ENCODE results near the gene MPHOSPH10.

The MPHOSPH10 gene

GRCh38 chr2:71117063-71117462, 13.4 kb upstream of the MPHOSPH10 start:
- no peaks in the 10 kb centered on the region for H3K4me1 ChIP-seq (ENCODE audit: control insufficient read depth in 2 of 2, insufficient read depth in 1 of 2, low read depth in 1 of 2, low read length in 2 of 2)
- H3K4me3 ChIP-seq (ENCODE audit: low read length in 2 of 2) = no peak overlapping the region
- H3K27ac ChIP-seq (replicated peaks; ENCODE audit: low read length) = no peak overlapping the region
- no peak overlapping the region for H3K4me2 ChIP-seq (ENCODE audit: insufficient read depth, low read length, poor library complexity, severe bottlenecking)
- H2BK15ac ChIP-seq (ENCODE audit: low read length) = no peak overlapping the region
- H3K4ac ChIP-seq (ENCODE audit: low read length) = no peak overlapping the region
- H2AK5ac ChIP-seq (ENCODE audit: low read depth, low read length) = no peak overlapping the region
- H3K36me3 ChIP-seq (replicated peaks in 1 of 2; ENCODE audit: control insufficient read depth in 2 of 2, insufficient read depth in 2 of 2, low read length in 2 of 2) = peaks cover 10 to 72% of the 10 kb centered on the region in 2 donors
- no peak overlapping the region for H2AFZ ChIP-seq (ENCODE audit: low read length)
- H3K9ac ChIP-seq (ENCODE audit: low read depth, low read length, poor library complexity) = no peak overlapping the region
- H4K91ac ChIP-seq (ENCODE audit: low read depth, low read length, poor library complexity) = no peak overlapping the region
- H4K8ac ChIP-seq (ENCODE audit: low read depth, low read length) = no peak overlapping the region
- no peaks in the 10 kb centered on the region for H3K27me3 ChIP-seq (ENCODE audit: control insufficient read depth in 3 of 3, insufficient read depth in 3 of 3, low read depth in 1 of 3, low read length in 3 of 3)
- H2BK12ac ChIP-seq (ENCODE audit: low read length) = no peak overlapping the region
- no peak overlapping the region for H3K14ac ChIP-seq (ENCODE audit: low read length)
- no peak for DNase-seq (ENCODE audit: low spot score)
- H3K23ac ChIP-seq (ENCODE audit: low read depth, low read length, poor library complexity) = no peak overlapping the region
- H2BK120ac ChIP-seq (ENCODE audit: low read depth, low read length) = no peak overlapping the region
- no peaks in the 10 kb centered on the region for H3K79me1 ChIP-seq (ENCODE audit: low read depth, low read length)
- peaks cover 0 to 3% of the 10 kb centered on the region in 2 donors for H3K9me3 ChIP-seq (replicated peaks in 1 of 2; ENCODE audit: control insufficient read depth in 2 of 2, insufficient read depth in 1 of 2, low read depth in 1 of 2, low read length in 2 of 2)
- H3K18ac ChIP-seq (ENCODE audit: low read length) = no peak overlapping the region
- no peak overlapping the region for H2BK5ac ChIP-seq (ENCODE audit: low read length)

GRCh38 chr2:71120195-71120594, 10.2 kb upstream of the MPHOSPH10 start:
- Histone ChIP-seq H3K9ac (ENCODE audit: low read depth, low read length, poor library complexity) (no peak overlapping the region), H3K4ac (ENCODE audit: low read length) (no peak overlapping the region), H3K23ac (ENCODE audit: low read depth, low read length, poor library complexity) (no peak overlapping the region), H2BK120ac (ENCODE audit: low read depth, low read length) (no peak overlapping the region), H3K4me3 (ENCODE audit: low read length in 2 of 2) (no peak overlapping the region), H4K8ac (ENCODE audit: low read depth, low read length) (no peak overlapping the region), H4K91ac (ENCODE audit: low read depth, low read length, poor library complexity) (no peak overlapping the region), H3K4me1 (ENCODE audit: control insufficient read depth in 2 of 2, insufficient read depth in 1 of 2, low read depth in 1 of 2, low read length in 2 of 2) (no peaks in the 10 kb centered on the region), H2AK5ac (ENCODE audit: low read depth, low read length) (no peak overlapping the region), H3K27ac (replicated peaks; ENCODE audit: low read length) (no peak overlapping the region), H3K18ac (ENCODE audit: low read length) (no peak overlapping the region), H3K14ac (ENCODE audit: low read length) (no peak overlapping the region), H2BK12ac (ENCODE audit: low read length) (no peak overlapping the region), H3K27me3 (ENCODE audit: control insufficient read depth in 3 of 3, insufficient read depth in 3 of 3, low read depth in 1 of 3, low read length in 3 of 3) (no peaks in the 10 kb centered on the region), H3K36me3 (replicated peaks in 1 of 2; ENCODE audit: control insufficient read depth in 2 of 2, insufficient read depth in 2 of 2, low read length in 2 of 2) (peaks cover 7 to 68% of the 10 kb centered on the region in 2 donors), H2BK15ac (ENCODE audit: low read length) (no peak overlapping the region), H3K9me3 (replicated peaks in 1 of 2; ENCODE audit: control insufficient read depth in 2 of 2, insufficient read depth in 1 of 2, low read depth in 1 of 2, low read length in 2 of 2) (no peaks in the 10 kb centered on the region), H3K79me1 (ENCODE audit: low read depth, low read length) (no peaks in the 10 kb centered on the region), H2BK5ac (ENCODE audit: low read length) (no peak overlapping the region), H3K4me2 (ENCODE audit: insufficient read depth, low read length, poor library complexity, severe bottlenecking) (no peak overlapping the region), H2AFZ (ENCODE audit: low read length) (no peak overlapping the region)
- DNase-seq (ENCODE audit: low spot score) = no peak
- WGBS, 2 donors (ENCODE audit: extremely low coverage in 2 of 2, insufficient read length in 2 of 2, insufficient replicate concordance in 1 of 2) = no CpG with 5 or more reads among the region's 6 CpGs

GRCh38 chr2:71121479-71121878, 9.0 kb upstream of the MPHOSPH10 start:
- Histone ChIP-seq H2AK5ac (ENCODE audit: low read depth, low read length) (no peak overlapping the region), H3K23ac (ENCODE audit: low read depth, low read length, poor library complexity) (no peak overlapping the region), H3K27ac (replicated peaks; ENCODE audit: low read length) (no peak overlapping the region), H3K27me3 (ENCODE audit: control insufficient read depth in 3 of 3, insufficient read depth in 3 of 3, low read depth in 1 of 3, low read length in 3 of 3) (no peaks in the 10 kb centered on the region), H3K4me1 (ENCODE audit: control insufficient read depth in 2 of 2, insufficient read depth in 1 of 2, low read depth in 1 of 2, low read length in 2 of 2) (no peaks in the 10 kb centered on the region), H3K4me3 (ENCODE audit: low read length in 2 of 2) (no peak overlapping the region), H3K36me3 (replicated peaks in 1 of 2; ENCODE audit: control insufficient read depth in 2 of 2, insufficient read depth in 2 of 2, low read length in 2 of 2) (peaks cover 7 to 68% of the 10 kb centered on the region in 2 donors), H4K8ac (ENCODE audit: low read depth, low read length) (no peak overlapping the region), H3K9me3 (replicated peaks in 1 of 2; ENCODE audit: control insufficient read depth in 2 of 2, insufficient read depth in 1 of 2, low read depth in 1 of 2, low read length in 2 of 2) (no peaks in the 10 kb centered on the region), H2BK120ac (ENCODE audit: low read depth, low read length) (no peak overlapping the region), H3K14ac (ENCODE audit: low read length) (no peak overlapping the region), H3K79me1 (ENCODE audit: low read depth, low read length) (no peaks in the 10 kb centered on the region), H3K4ac (ENCODE audit: low read length) (no peak overlapping the region), H2BK12ac (ENCODE audit: low read length) (no peak overlapping the region), H3K18ac (ENCODE audit: low read length) (no peak overlapping the region), H2BK5ac (ENCODE audit: low read length) (no peak overlapping the region), H3K4me2 (ENCODE audit: insufficient read depth, low read length, poor library complexity, severe bottlenecking) (no peak overlapping the region), H2AFZ (ENCODE audit: low read length) (no peak overlapping the region), H2BK15ac (ENCODE audit: low read length) (no peak overlapping the region), H3K9ac (ENCODE audit: low read depth, low read length, poor library complexity) (no peak overlapping the region), H4K91ac (ENCODE audit: low read depth, low read length, poor library complexity) (no peak overlapping the region)
- WGBS, 2 donors (ENCODE audit: extremely low coverage in 2 of 2, insufficient read length in 2 of 2, insufficient replicate concordance in 1 of 2) = no CpG with 5 or more reads among the region's 1 CpG
- DNase-seq (ENCODE audit: low spot score) = no peak

GRCh38 chr2:71122387-71123298, 7.8 kb upstream of the MPHOSPH10 start:
- Histone ChIP-seq H2BK120ac (ENCODE audit: low read depth, low read length) (no peak overlapping the region), H2BK12ac (ENCODE audit: low read length) (no peak overlapping the region), H3K27ac (replicated peaks; ENCODE audit: low read length) (no peak overlapping the region), H3K4me2 (ENCODE audit: insufficient read depth, low read length, poor library complexity, severe bottlenecking) (no peak overlapping the region), H4K8ac (ENCODE audit: low read depth, low read length) (no peak overlapping the region), H2AK5ac (ENCODE audit: low read depth, low read length) (no peak overlapping the region), H4K91ac (ENCODE audit: low read depth, low read length, poor library complexity) (no peak overlapping the region), H3K36me3 (replicated peaks in 1 of 2; ENCODE audit: control insufficient read depth in 2 of 2, insufficient read depth in 2 of 2, low read length in 2 of 2) (peaks cover 6 to 57% of the 10 kb centered on the region in 2 donors), H3K27me3 (ENCODE audit: control insufficient read depth in 3 of 3, insufficient read depth in 3 of 3, low read depth in 1 of 3, low read length in 3 of 3) (no peaks in the 10 kb centered on the region), H3K4me3 (ENCODE audit: low read length in 2 of 2) (no peak overlapping the region), H2BK15ac (ENCODE audit: low read length) (no peak overlapping the region), H3K14ac (ENCODE audit: low read length) (no peak overlapping the region), H3K79me1 (ENCODE audit: low read depth, low read length) (peaks cover 2% of the 10 kb centered on the region), H3K9me3 (replicated peaks in 1 of 2; ENCODE audit: control insufficient read depth in 2 of 2, insufficient read depth in 1 of 2, low read depth in 1 of 2, low read length in 2 of 2) (no peaks in the 10 kb centered on the region), H3K23ac (ENCODE audit: low read depth, low read length, poor library complexity) (no peak overlapping the region), H3K4me1 (ENCODE audit: control insufficient read depth in 2 of 2, insufficient read depth in 1 of 2, low read depth in 1 of 2, low read length in 2 of 2) (no peaks in the 10 kb centered on the region), H3K18ac (ENCODE audit: low read length) (no peak overlapping the region), H3K4ac (ENCODE audit: low read length) (no peak overlapping the region), H2BK5ac (ENCODE audit: low read length) (no peak overlapping the region), H2AFZ (ENCODE audit: low read length) (no peak overlapping the region), H3K9ac (ENCODE audit: low read depth, low read length, poor library complexity) (no peak overlapping the region)
- no peak for DNase-seq (ENCODE audit: low spot score)
- no CpG with 5 or more reads among the region's 7 CpGs for WGBS, 2 donors (ENCODE audit: extremely low coverage in 2 of 2, insufficient read length in 2 of 2, insufficient replicate concordance in 1 of 2)

Data from neuronal stem cell (in vitro differentiated cells).